Astrocyte of the cerebellum (primary cell): Measurements from ENCODE around the gene TTLL1.
A peak's percentile ranks its signal among the peaks of the same experiment; 100 is the strongest.

Source experiments
- DNase-seq: peaks from one replicate; pipeline ENCODE4 v3.0.0-alpha.2; 2011; ENCODE audit warnings: low read depth
- H3K4me3 ChIP-seq: 2 replicates; pipeline ENCODE4 v1.5.1; 2011; ENCODE audit warnings: mild to moderate bottlenecking, low read depth, low read length, moderate library complexity
- in situ Hi-C: cut with HindIII; loops from 2 replicates; pipeline ENCODE4 v1.10.0; 2017; ENCODE audit warnings: low sequenced_read_pairs
- TF ChIP-seq, protein P1 (sequence below): IDR thresholded peaks from 2 replicates; pipeline ENCODE4 v1.5.1; 2012; ENCODE audit warnings: low read length, low read depth, moderate library complexity, mild to moderate bottlenecking; ENCODE audit errors: missing control alignments

The TTLL1 gene

GRCh38 chr22:43088984-43089717 lies at the start of gene TTLL1:
Gene TTLL1 (minus strand): TSS chr22:43089391. CDS start chr22:43075586, 13,805 bp downstream.
- H3K4me3 ChIP-seq: peak within 1 kb of the TSS; percentile 75
- TF ChIP-seq, protein P1, sequence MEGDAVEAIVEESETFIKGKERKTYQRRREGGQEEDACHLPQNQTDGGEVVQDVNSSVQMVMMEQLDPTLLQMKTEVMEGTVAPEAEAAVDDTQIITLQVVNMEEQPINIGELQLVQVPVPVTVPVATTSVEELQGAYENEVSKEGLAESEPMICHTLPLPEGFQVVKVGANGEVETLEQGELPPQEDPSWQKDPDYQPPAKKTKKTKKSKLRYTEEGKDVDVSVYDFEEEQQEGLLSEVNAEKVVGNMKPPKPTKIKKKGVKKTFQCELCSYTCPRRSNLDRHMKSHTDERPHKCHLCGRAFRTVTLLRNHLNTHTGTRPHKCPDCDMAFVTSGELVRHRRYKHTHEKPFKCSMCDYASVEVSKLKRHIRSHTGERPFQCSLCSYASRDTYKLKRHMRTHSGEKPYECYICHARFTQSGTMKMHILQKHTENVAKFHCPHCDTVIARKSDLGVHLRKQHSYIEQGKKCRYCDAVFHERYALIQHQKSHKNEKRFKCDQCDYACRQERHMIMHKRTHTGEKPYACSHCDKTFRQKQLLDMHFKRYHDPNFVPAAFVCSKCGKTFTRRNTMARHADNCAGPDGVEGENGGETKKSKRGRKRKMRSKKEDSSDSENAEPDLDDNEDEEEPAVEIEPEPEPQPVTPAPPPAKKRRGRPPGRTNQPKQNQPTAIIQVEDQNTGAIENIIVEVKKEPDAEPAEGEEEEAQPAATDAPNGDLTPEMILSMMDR: no peak
- DNase-seq: peak; percentile 34
- in situ Hi-C loops: no loop called here

DNA sequence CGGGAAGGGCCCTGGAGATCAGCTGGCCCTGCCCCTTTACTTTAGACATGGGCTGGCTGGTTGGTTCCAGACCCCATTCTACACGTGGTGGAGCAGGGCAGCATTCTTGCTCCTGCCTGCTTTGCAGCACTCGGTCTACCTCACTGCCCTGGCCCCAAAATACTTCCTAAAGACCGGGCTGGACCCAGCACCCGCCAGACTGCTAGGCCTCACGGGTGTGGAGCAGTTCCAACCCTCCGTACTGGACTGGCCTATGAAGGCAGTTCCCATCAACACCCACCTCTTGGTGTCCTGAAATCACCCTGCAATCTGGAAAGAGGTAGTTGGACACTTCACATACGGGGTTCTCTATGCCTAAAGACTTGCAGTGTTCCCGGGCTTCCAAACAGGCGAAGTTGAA lies 47.6 kb upstream of the TTLL1 start:
- no peak overlapping the region for H3K4me3 ChIP-seq
- DNase-seq: no peak
- in situ Hi-C loops: no loop called here
- TF ChIP-seq, protein P1: no peak

DNA sequence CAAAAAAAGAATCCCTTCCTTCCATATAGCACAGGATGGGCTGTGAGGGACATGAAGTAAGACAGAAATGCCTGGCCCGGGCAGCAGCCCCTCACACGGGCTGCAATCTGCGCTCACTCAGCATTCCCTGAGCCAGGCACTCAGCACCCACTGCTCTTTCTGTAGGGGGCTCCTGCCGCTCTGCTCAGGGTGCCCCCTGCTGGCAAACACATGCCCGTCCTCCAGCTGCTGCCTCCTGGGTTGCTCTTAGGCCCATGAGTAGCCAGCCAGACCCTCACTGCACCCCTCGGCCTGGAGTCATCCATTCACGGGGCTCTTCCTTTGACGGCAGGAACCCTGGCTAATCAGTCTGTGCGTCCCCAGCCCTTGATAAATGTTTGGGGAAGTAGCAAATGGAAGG lies 47.1 kb upstream of the TTLL1 start:
- TF ChIP-seq, protein P1: peak; percentile 72
- in situ Hi-C loops: no loop called here
- no peak for DNase-seq
- no peak overlapping the region for H3K4me3 ChIP-seq

DNA sequence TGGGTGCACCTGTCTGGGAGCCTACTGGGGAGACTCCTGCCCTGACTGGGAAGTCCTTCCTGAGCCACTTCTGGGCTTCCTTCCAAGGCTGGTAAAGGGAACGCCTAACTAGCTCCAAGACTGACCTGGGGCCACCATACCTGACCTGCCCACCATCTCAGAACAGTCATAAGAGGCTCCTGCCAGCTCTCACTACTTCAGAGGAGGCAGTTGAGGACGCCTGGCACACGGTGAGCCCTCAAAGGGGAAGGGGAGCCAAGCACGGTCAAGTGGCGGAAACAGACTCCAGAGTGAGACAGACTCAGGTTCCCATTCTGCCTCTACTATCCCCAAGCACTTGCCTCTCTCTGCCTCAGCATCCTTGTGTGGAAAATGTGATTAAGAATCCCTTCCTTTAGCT lies 46.4 kb upstream of the TTLL1 start:
- H3K4me3 ChIP-seq: no peak overlapping the region
- no peak for DNase-seq
- TF ChIP-seq, protein P1: no peak
- in situ Hi-C loops: no loop called here

DNA sequence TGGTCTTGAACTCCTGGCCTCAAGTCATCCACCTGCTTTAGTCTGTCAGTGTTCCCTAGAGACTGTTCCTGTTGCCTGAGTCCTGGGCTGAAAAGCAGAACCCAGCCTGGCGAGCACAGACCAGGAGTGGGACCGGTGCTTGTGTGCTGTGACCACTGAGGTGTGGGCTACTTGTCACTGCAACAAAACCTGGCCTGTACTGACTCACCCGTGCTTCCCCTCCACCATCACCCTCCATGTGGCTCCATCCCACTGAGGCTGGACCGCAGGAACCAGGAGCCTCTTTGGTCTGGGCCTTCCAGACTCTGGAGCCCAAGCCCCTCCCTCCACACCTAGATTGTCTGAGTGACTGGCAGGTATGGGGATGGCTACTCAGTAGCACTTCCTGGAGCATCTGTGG lies 45.4 kb upstream of the TTLL1 start:
- no peak for DNase-seq
- TF ChIP-seq, protein P1: no peak
- H3K4me3 ChIP-seq: no peak overlapping the region
- in situ Hi-C loops: no loop called here

DNA sequence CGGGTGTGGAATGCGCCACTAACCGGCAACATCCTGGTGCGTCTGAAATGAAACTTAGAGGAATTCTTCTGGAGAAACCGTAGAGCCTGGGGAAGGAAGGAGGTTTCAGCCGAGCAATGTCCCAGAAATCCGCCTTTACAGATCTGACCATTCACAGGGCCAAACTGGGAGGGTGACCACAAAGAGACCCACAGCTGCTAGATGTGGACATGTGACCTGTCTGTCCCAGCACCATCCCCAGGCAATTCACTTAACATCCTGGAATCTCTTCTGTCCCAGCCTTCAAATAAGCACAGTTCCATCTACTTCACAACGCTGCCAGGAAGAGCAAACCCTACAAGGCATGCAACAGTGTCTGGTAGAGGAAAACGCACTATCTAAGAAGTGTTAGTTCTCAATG lies 44.2 kb upstream of the TTLL1 start:
- DNase-seq: no peak
- TF ChIP-seq, protein P1: no peak
- no peak overlapping the region for H3K4me3 ChIP-seq
- in situ Hi-C loops: no loop called here
